Breast epithelium (tissue), 4 donors: ENCODE measurements around the gene NDUFAF2. TPM values are rescaled to one million over a fixed set of nuclear protein-coding genes. Genes with fewer than 3 reads are reported as not detected.

Experiments used
- DNase-seq, 2 donors: peaks; one replicate each; pipeline ENCODE4 v3.0.0-alpha.2; 2019; ENCODE audit warnings: low spot score in 2 of 2
- H3K27ac ChIP-seq, 2 donors: fragments of 200-600 bp; sonication (generic) in 1 of 2; one replicate each; pipeline ENCODE4 v1.5.1; 2016 to 2019; ENCODE audit warnings: mild to moderate bottlenecking in 1 of 2
- H3K27me3 ChIP-seq, 2 donors: fragments of 200-600 bp; sonication (generic) in 1 of 2; one replicate each; pipeline versions ENCODE4 v1.5.1 to v1.6.0; 2017 to 2019; ENCODE audit warnings: control low read depth in 1 of 2, mild to moderate bottlenecking in 1 of 2
- H3K36me3 ChIP-seq: fragments of 200-600 bp; one replicate; pipeline ENCODE4 v1.5.1; 2019
- H3K4me1 ChIP-seq, 2 donors: fragments of 200-600 bp; sonication (generic); one replicate each; pipeline ENCODE4 v1.5.1; 2016 to 2019; ENCODE audit warnings: control low read depth in 1 of 2
- H3K4me3 ChIP-seq, 3 donors: fragments of 200-600 bp; sonication (generic); 1 replicate in 2 of 3; 2 replicates in 1 of 3; pipeline ENCODE4 v1.5.1; 2016 to 2019; ENCODE audit warnings: mild to moderate bottlenecking in 3 of 3, moderate library complexity in 2 of 3
- H3K9me3 ChIP-seq, 2 donors: fragments of 200-600 bp; sonication (generic) in 1 of 2; one replicate each; pipeline ENCODE4 v1.5.1; 2016 to 2019; ENCODE audit warnings: control low read depth in 1 of 2
- POLR2A ChIP-seq: fragments of 450-650 bp; IDR thresholded peaks from one replicate; pipeline ENCODE4 v1.6.1; 2016; ENCODE audit warnings: antibody characterized with exemption, mild to moderate bottlenecking, moderate library complexity
- POLR2AphosphoS5 ChIP-seq, 3 donors: sonication (generic); formaldehyde crosslinking; IDR thresholded peaks; one replicate each; pipeline ENCODE4 v1.6.1; 2017; ENCODE audit warnings: antibody characterized with exemption in 3 of 3
- intact Hi-C: fragments of 100-400 bp; cut with DNase I; formaldehyde crosslinking; loops from one replicate; pipeline ENCODE4 v1.15.1; 2023; ENCODE audit warnings: low total_unique reads
- total RNA-seq, 3 donors: library from RNA; depleted of rRNA; stranded (reverse); fragments of >200 nt; gene quantifications; one replicate each; pipeline ENCODE4 v1.1.0, GENCODE V29; 2016
- TF ChIP-seq, protein P1 (sequence below), 3 donors: fragments of 450-650 bp; IDR thresholded peaks; one replicate each; pipeline ENCODE4 v1.5.1; 2016 to 2017; ENCODE audit warnings: antibody characterized with exemption in 3 of 3, mild to moderate bottlenecking in 3 of 3, moderate library complexity in 3 of 3

Gene NDUFAF2
- total RNA-seq, 3 donors from 2014 or later = 14.9 to 22.6 (median 19.8) TPM

GRCh38 chr5:61020415-61020814 is 75.4 kb downstream of the NDUFAF2 start:
- no peak overlapping the region for H3K27ac ChIP-seq
- no peaks in the 10 kb centered on the region for H3K4me1 ChIP-seq
- DNase-seq = no peak
- no peak overlapping the region for H3K4me3 ChIP-seq
- no peaks in the 10 kb centered on the region for H3K36me3 ChIP-seq
- no peaks in the 10 kb centered on the region for H3K9me3 ChIP-seq
- intact Hi-C loops = no loop called here
- TF ChIP-seq POLR2A = no peak
- TF ChIP-seq, protein P1, sequence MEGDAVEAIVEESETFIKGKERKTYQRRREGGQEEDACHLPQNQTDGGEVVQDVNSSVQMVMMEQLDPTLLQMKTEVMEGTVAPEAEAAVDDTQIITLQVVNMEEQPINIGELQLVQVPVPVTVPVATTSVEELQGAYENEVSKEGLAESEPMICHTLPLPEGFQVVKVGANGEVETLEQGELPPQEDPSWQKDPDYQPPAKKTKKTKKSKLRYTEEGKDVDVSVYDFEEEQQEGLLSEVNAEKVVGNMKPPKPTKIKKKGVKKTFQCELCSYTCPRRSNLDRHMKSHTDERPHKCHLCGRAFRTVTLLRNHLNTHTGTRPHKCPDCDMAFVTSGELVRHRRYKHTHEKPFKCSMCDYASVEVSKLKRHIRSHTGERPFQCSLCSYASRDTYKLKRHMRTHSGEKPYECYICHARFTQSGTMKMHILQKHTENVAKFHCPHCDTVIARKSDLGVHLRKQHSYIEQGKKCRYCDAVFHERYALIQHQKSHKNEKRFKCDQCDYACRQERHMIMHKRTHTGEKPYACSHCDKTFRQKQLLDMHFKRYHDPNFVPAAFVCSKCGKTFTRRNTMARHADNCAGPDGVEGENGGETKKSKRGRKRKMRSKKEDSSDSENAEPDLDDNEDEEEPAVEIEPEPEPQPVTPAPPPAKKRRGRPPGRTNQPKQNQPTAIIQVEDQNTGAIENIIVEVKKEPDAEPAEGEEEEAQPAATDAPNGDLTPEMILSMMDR (IDR thresholded peaks at IDR 0.05) = no peak
- no peak for TF ChIP-seq POLR2AphosphoS5 (IDR thresholded peaks at IDR 0.05)
- H3K27me3 ChIP-seq = no peaks in the 10 kb centered on the region

- intact Hi-C loops = no loop called here
- no peaks in the 10 kb centered on the region for H3K9me3 ChIP-seq
- no peaks in the 10 kb centered on the region for H3K36me3 ChIP-seq
- H3K4me1 ChIP-seq = no peaks in the 10 kb centered on the region
- no peak for DNase-seq
- no peak overlapping the region for H3K27ac ChIP-seq
- TF ChIP-seq, protein P1 (IDR thresholded peaks at IDR 0.05) = no peak
- TF ChIP-seq POLR2AphosphoS5 (IDR thresholded peaks at IDR 0.05) (no peak), POLR2A (no peak)
- no peak overlapping the region for H3K4me3 ChIP-seq
- no peaks in the 10 kb centered on the region for H3K27me3 ChIP-seq
Observed at GRCh38 chr5:61023131-61023530, 78.1 kb downstream of the NDUFAF2 start.

GRCh38 chr5:61026004-61026403 is 81.0 kb downstream of the NDUFAF2 start:
- Histone ChIP-seq H3K4me1 (no peaks in the 10 kb centered on the region), H3K9me3 (no peaks in the 10 kb centered on the region), H3K27me3 (no peaks in the 10 kb centered on the region), H3K27ac (no peak overlapping the region), H3K4me3 (no peak overlapping the region), H3K36me3 (no peaks in the 10 kb centered on the region)
- intact Hi-C loops = no loop called here
- TF ChIP-seq, protein P1 (IDR thresholded peaks at IDR 0.05) = no peak
- TF ChIP-seq POLR2AphosphoS5 (IDR thresholded peaks at IDR 0.05) (no peak), POLR2A (no peak)
- DNase-seq = no peak

DNA sequence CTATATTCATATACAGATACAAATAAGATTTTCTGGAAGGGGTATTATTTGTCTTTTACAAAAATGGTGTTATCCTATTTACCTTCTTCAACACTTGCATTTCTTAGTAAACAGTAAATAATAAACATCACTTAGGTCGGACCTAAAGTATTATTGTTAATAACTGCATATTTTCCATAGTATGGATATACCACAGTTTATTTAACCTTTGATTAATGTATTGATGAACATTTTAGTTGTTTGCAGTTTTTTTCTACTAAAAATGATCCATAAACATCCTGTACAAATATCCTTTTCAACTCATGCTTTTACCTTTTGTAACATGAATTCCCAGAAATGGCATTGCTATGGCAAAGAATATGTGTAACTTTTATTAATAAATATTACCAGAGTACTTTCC is 83.4 kb downstream of the NDUFAF2 start:
- Histone ChIP-seq H3K9me3 (no peaks in the 10 kb centered on the region), H3K27ac (no peak overlapping the region), H3K4me1 (no peaks in the 10 kb centered on the region), H3K4me3 (no peak overlapping the region), H3K36me3 (no peaks in the 10 kb centered on the region), H3K27me3 (no peaks in the 10 kb centered on the region)
- no peak for DNase-seq
- intact Hi-C loops = no loop called here
- TF ChIP-seq, protein P1 (IDR thresholded peaks at IDR 0.05) = no peak
- no peak for TF ChIP-seq POLR2A
- no peak for TF ChIP-seq POLR2AphosphoS5 (IDR thresholded peaks at IDR 0.05)

- intact Hi-C loops = no loop called here
- TF ChIP-seq, protein P1 (IDR thresholded peaks at IDR 0.05) = no peak
- TF ChIP-seq POLR2AphosphoS5 (IDR thresholded peaks at IDR 0.05) (no peak), POLR2A (no peak)
- Histone ChIP-seq H3K4me1 (no peaks in the 10 kb centered on the region), H3K27me3 (no peaks in the 10 kb centered on the region), H3K36me3 (no peaks in the 10 kb centered on the region), H3K4me3 (no peak overlapping the region), H3K27ac (no peak overlapping the region), H3K9me3 (no peaks in the 10 kb centered on the region)
- DNase-seq = no peak
Observed at GRCh38 chr5:61029456-61030162, 84.6 kb downstream of the NDUFAF2 start.
